K562 (cell line): ENCODE results near the gene CACNA1E.

Source experiments
- C11orf30 ChIP-seq: fragments of 450-650 bp; IDR thresholded peaks from 2 replicates; pipeline ENCODE4 v1.6.1; 2016; ENCODE audit warnings: low read depth, mild to moderate bottlenecking
- FOXA3 ChIP-seq, 2 experiments: fragments of 450-650 bp in 1 of 2; sonication (generic) in 1 of 2; formaldehyde crosslinking; IDR thresholded peaks in 1 of 2; conservative IDR thresholded peaks in 1 of 2; 2 replicates each; pipeline versions ENCODE4 v1.4.0 to v1.8.0; 2020 to 2022; ENCODE audit warnings: mild to moderate bottlenecking in 2 of 2, missing genetic modification reagents in 1 of 2
- HMGXB4 ChIP-seq: sonication (generic); formaldehyde crosslinking; IDR thresholded peaks from 2 replicates; pipeline ENCODE4 v1.8.1; 2023; ENCODE audit warnings: mild to moderate bottlenecking, missing genetic modification reagents
- KLF13 ChIP-seq: fragments of 450-650 bp; IDR thresholded peaks from 2 replicates; pipeline ENCODE4 v1.6.1; 2016; ENCODE audit warnings: missing genetic modification characterization, low read depth, mild to moderate bottlenecking, missing compliant biosample characterization, moderate library complexity, borderline replicate concordance
- RBM17 ChIP-seq: fragments of 200-400 bp; formaldehyde crosslinking; IDR thresholded peaks from 2 replicates; pipeline ENCODE4 v1.6.1; 2017; ENCODE audit warnings: low read depth, mild to moderate bottlenecking, low read length, borderline replicate concordance
- SPI1 ChIP-seq: IDR thresholded peaks from 2 replicates; pipeline ENCODE4 v1.6.1; 2011; ENCODE audit warnings: low read depth, low read length, control low read depth, borderline replicate concordance
- TAF1 ChIP-seq: IDR thresholded peaks from 2 replicates; pipeline ENCODE4 v1.6.1; 2011; ENCODE audit warnings: mild to moderate bottlenecking, low read length, moderate library complexity; ENCODE audit not compliant: insufficient read depth, control insufficient read depth, severe bottlenecking; ENCODE audit errors: extremely low read depth
- USF1 ChIP-seq: sonication (generic); formaldehyde crosslinking; IDR thresholded peaks from 2 replicates; pipeline ENCODE4 v1.9.0; 2022; ENCODE audit warnings: mild to moderate bottlenecking, missing genetic modification reagents

GRCh38 chr1:181632492-181632891 is 149.2 kb downstream of the CACNA1E start:
- no peak for TF ChIP-seq TAF1
- no peak for TF ChIP-seq USF1
- no peak for TF ChIP-seq C11orf30
- TF ChIP-seq FOXA3 (CRISPR knock-in tag; conservative IDR thresholded peaks at IDR 0.05 in 1 of 2, IDR thresholded peaks at IDR 0.05 in 1 of 2), result no peak
- no peak for TF ChIP-seq HMGXB4 (CRISPR knock-in tag)
- TF ChIP-seq KLF13 (tag), result no peak
- TF ChIP-seq SPI1, result no peak
- TF ChIP-seq RBM17, result no peak
